Stimulated activated CD4-positive, alpha-beta T cell treated with anti-CD3 and anti-CD28 coated beads, Interleukin-1b, Interleukin-23, amount 100 ng/mL, for 24 hours (primary cell): ENCODE data around the gene ZNF556.

Experiments
- DNase-seq, 4 experiments: peaks; one replicate each; pipeline ENCODE4 v3.0.0-alpha.2; 2020; ENCODE audit warnings: low read depth in 4 of 4, low spot score in 1 of 4

ZNF556 gene

GRCh38 chr19:2867025-2867991 lies at the start of gene ZNF556:
TSS of gene ZNF556 (plus strand) at chr19:2867335. CDS start at chr19:2867422, 87 bp downstream.
- no peak for DNase-seq

GRCh38 chr19:2819540-2820111 lies 47.5 kb upstream of the ZNF556 start, which contains the start of gene ZNF554:
TSS of gene ZNF554 (plus strand) at chr19:2819868. CDS start at chr19:2820072, 204 bp downstream.
- peak; percentile 95 to 98 (median 98) for DNase-seq

GRCh38 chr19:2820112-2820702 lies 46.9 kb upstream of the ZNF556 start:
- no peak for DNase-seq

- DNase-seq: no peak
These were observed 44.3 kb upstream of the ZNF556 start for GRCh38 chr19:2822846-2823245.

GRCh38 chr19:2823646-2824045 lies 43.5 kb upstream of the ZNF556 start:
- DNase-seq: no peak

GRCh38 chr19:2824129-2824528 lies 43.0 kb upstream of the ZNF556 start:
- DNase-seq: no peak

- no peak for DNase-seq
These were observed 40.1 kb upstream of the ZNF556 start for GRCh38 chr19:2827022-2827421.

- DNase-seq: no peak
These were observed 39.2 kb upstream of the ZNF556 start for GRCh38 chr19:2827840-2828489.

GRCh38 chr19:2834294-2834871 lies 32.8 kb upstream of the ZNF556 start:
- no peak for DNase-seq

- no peak for DNase-seq
These were observed 29.7 kb upstream of the ZNF556 start for GRCh38 chr19:2837430-2837829.

- DNase-seq: peak; percentile 90 to 98 (median 94)
These were observed 26.0 kb upstream of the ZNF556 start, which contains the start of gene ZNF555 for GRCh38 chr19:2840794-2841791. TSS of gene ZNF555 (plus strand) at chr19:2841475. CDS start at chr19:2841573, 98 bp downstream.

GRCh38 chr19:2841855-2842574 lies 25.1 kb upstream of the ZNF556 start:
- no peak for DNase-seq

GRCh38 chr19:2845107-2845506 lies 22.0 kb upstream of the ZNF556 start:
- DNase-seq: no peak

- DNase-seq: no peak
These were observed 20.8 kb upstream of the ZNF556 start for GRCh38 chr19:2846180-2846894.

- no peak for DNase-seq
These were observed 19.6 kb upstream of the ZNF556 start for GRCh38 chr19:2847507-2847906.

- no peak for DNase-seq
These were observed 18.5 kb upstream of the ZNF556 start for GRCh38 chr19:2848616-2849015.

GRCh38 chr19:2850256-2850925 lies 16.7 kb upstream of the ZNF556 start:
- DNase-seq: no peak

GRCh38 chr19:2852598-2852997 lies 14.5 kb upstream of the ZNF556 start:
- DNase-seq: no peak
